Astrocyte (in vitro differentiated cells and primary cell): ENCODE measurements around the gene CCDC43.
"Not testable (repeated sequence)": the region's sequence is repeated elsewhere in the genome, so short reads cannot be mapped to it uniquely, and the experiment has no call there.

Experiments used
- CTCF ChIP-seq: IDR thresholded peaks from 2 replicates; pipeline ENCODE4 v1.5.1; 2011; ENCODE audit warnings: low read depth, mild to moderate bottlenecking, inconsistent platforms, low read length, moderate library complexity; ENCODE audit not compliant: insufficient read depth
- EZH2 ChIP-seq: IDR thresholded peaks from 2 replicates; pipeline ENCODE4 v1.6.1; 2012; ENCODE audit warnings: mild to moderate bottlenecking, low read length, inconsistent platforms; ENCODE audit not compliant: insufficient read depth

GRCh38 chr17:44700288-44700687, 10.7 kb upstream of the CCDC43 start:
- TF ChIP-seq CTCF, EZH2: not testable (repeated sequence)
